Gastroesophageal sphincter (tissue), 3 donors: ENCODE data around the gene PKHD1.

ENCODE experiments used
- CTCF ChIP-seq, 4 experiments: fragments of 200-600 bp in 2 of 4; fragments of 450-650 bp in 2 of 4; sonication (generic) in 1 of 4; IDR thresholded peaks; one replicate each; pipeline ENCODE4 v1.5.1; 2017 to 2019; ENCODE audit warnings: antibody characterized with exemption in 4 of 4, mild to moderate bottlenecking in 2 of 4, moderate library complexity in 2 of 4
- POLR2A ChIP-seq, 2 donors: fragments of 450-650 bp; IDR thresholded peaks; one replicate each; pipeline ENCODE4 v1.6.1; 2017; ENCODE audit warnings: antibody characterized with exemption in 2 of 2, mild to moderate bottlenecking in 2 of 2, moderate library complexity in 1 of 2

- TF ChIP-seq POLR2A (IDR thresholded peaks at IDR 0.05) (no peak), CTCF (IDR thresholded peaks at IDR 0.05) (no peak)
Measured at GRCh38 chr6:51675020-51675921, 412.1 kb downstream of the PKHD1 start.
